DMS153 treated with DMSO at 0.1 percent for 48 hours (cell line): ENCODE measurements around the gene LTBP1.

Experiments
- DNase-seq: peaks from one replicate; lab custom pipeline; 2025; ENCODE audit not compliant: unreplicated experiment; lab: John Stamatoyannopoulos, UW

The LTBP1 gene

DNA sequence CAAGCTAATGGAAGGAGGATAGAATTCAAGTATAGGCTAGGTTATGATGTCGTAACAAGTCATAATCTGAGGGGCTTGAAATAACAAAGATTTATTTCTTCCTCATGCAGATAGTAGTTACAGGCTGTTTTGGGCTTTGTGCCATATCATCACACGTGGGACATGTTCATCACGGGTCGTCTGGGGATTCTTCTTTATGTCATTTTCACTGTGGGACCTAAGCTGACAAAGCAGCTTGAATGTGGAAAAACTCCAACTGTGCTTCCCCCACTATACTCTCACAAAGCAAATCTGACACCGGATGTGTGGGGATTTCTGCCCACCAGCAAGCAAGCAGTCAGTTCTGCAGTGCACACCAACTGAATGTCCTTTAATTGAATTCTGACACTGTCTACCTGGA, 124.8 kb downstream of the LTBP1 start:
- no peak for DNase-seq

DNA sequence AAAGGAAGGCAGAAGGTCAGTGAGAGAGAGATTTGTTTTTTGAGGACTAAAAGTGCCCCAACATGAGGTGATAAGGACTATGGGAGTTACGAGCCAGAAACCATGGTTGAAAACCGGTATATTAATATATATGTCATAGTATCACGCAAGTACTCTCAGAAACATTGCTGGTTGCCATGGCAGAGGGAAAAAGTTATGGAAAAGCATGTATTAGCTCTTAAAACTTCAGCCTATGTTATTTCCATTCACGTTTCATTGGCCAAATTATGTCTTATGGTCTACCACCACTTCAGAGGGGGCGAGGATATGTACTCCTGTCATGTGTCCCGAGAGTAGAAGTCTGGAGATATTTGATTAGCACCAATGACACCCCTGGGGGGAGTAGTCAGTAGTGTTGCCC, 125.9 kb downstream of the LTBP1 start:
- DNase-seq = no peak

DNA sequence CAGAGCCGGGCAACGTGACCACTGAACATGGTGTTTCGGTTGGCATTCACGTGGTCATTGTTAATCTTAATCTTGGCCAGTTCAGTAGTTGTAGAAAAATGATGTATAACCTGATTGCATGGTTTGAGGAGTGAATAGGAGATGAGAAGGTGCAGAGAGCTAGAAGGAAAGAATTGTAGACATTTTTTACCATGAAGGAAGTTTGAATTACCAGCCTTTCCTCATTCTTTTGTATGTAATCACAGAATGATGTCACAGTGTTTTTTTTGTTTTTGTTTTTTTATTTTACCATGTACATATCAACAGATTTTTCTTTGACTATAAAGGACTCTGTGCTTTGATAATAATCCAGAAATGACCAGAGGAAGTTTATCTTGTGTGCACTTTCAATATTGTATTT, 126.3 kb downstream of the LTBP1 start:
- no peak for DNase-seq

DNA sequence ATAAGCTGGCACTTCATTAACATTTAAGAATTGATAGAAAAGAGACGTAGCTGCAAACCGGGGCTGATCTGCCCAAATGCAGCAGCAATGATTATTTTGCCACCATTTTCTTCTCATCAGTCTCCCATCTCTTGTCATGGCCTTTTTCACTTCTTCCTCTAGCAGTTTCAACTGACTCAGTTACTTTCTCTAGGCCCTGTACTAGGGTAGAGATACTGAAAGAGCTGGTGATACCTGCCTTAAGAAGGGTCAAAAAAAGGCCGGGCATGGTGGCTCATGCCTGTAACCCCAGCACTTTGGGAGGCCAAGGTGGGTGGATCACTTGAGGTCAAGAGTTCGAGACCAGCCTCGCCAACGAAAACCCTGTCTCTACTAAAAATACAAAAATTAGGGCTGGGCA, 127.4 kb downstream of the LTBP1 start:
- DNase-seq = no peak

DNA sequence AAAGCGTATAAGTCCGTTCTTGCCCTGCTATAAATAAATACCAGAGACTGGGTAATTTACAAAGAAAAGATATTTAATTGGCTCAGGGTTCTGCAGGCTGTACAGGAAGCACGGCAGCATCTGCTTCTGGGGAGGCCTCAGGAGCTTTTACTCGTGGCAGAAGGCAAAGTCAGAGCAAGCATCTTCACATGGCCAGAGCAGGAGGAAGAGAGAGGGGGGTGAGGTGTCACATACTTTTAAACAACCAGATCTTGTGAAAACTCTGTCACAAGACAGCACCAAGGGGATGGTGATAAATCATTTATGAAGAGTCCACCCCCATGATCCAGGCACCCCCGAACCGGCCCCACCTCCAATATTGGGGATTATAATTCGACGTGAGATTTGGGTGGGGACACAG, 130.6 kb downstream of the LTBP1 start:
- DNase-seq = no peak

DNA sequence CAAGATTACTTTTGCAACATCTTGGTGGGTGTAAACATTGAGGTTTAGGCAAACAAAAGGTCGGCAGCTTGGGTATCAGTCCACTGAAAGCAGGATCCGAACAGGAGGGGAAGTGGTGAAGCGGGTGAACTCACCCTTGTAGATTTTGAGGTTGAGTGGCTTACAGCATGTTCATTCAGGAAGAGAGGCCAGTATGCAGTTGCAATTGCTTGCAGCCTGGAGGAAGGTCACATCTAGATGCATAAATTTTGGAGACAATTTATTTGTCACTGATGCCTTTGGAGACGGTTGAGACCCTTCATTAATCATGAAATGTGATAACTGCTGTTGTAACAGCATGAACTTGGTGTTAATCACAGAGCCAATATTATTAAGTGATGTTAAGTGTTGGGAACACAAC, 131.1 kb downstream of the LTBP1 start:
- DNase-seq = no peak

DNA sequence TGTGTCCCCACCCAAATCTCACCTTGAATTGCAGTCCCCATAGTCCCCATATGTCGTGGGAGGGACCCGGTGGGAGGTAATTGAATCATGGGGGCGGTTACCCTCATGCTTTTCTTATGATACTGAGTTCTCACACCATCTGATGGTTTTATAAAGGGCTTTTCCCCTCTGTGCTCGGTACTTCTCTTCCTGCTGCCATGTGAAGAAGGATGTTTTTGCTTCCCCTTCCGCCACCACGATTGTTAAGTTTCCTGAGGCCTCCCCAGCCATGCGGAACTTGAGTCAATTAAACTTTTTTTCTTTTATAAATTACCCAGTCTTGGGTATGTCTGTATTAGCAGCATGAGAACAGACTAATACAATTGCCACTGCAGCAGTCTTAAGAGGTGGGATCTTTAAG, 134.9 kb downstream of the LTBP1 start:
- DNase-seq = no peak

DNA sequence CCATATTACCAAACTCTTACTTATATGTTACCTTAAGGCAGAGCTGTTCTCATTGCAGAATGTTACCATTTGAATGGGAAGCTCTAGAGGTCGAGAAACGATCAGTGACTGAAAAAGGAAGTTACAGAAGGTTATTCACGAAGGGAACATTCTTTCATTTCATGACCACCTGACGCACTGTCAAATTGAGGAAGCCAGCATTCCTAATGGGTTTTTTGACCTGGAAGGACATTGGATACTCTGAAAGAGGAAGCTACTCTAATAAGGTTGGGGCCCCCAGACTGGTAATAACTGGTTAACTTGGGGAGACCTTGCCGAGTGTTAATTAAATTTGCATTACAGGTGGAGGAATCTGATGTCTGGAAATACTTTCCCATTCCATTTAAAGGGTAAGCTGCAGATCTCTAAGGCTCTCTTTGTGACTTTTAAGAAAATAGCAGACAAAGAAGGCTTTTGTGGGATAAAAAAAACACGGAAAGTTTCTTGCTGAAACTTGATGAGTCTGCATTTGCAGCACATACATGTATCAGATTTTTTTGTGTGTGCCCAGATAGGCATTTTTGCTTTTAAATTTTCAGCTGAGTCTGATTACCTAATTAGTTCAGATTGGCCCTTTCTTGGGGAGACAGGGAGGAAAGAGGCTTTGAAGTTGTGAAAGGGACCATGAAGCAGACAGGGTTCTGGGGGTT, 137.1 kb downstream of the LTBP1 start:
- no peak for DNase-seq

DNA sequence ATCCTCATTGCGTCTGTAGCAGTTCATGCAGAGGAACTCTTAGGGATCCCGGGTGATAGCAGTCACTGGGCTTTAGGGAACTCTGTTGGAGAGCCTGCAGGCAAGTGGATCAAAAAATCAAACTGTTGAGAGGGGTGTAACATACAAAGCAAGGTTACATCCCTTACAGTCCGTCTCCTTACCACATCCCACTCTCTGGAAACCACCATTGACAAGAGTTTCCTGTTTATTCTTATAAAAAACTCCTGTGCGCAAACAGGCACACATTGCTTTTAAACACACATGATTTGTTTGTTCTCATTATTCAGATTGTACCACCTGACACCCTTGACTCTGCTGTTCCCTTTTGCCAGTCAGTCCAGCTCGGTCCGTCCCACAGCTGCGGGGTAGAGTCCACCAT, 137.7 kb downstream of the LTBP1 start:
- DNase-seq = no peak

DNA sequence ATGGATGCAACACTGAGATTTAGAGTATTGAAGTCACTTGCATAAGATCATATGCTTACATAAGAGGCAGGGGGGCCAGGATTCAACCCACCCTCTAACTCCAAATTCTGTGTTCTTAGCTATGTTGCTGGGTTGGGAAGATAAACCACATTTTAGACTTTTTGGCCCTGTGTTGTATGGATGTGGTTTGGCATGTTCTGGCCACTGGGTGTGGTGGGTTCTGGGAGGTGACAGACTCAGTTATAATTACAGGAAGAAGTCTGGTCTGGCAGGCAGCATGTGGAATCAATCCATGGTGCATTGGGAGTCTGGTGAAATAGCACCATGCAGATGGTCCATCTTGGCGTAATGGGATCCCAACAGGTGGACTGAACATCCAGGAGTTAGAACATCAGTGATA, 138.9 kb downstream of the LTBP1 start:
- DNase-seq = no peak

DNA sequence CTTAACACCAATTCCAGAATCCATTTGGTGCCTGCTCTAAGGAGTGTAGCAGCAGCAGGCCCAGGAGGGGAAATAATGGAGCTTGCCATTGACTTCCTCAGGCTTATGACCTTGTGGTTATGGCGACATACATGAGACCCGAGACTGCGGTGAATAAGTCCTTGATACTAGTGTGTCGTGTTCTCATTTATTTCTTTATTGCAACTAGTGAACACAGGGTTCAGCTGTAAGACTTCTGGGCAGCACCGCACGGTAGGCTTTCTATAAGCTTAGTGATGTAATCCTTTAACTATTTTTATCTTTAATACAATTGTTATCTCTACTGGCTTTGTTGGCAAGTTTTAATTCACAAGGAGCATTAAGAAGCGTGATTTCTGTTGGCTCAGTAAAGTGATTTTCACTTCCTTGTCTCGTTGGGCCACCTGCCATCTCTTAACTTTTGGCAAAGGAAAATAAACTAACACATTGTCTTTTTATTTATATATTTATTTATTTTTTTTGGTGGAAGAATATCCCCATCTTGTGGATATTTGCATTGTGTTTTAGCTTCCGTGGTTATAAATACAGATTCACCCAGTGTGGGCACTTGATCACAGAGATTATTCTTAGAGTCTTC, 139.8 kb downstream of the LTBP1 start:
- no peak for DNase-seq

DNA sequence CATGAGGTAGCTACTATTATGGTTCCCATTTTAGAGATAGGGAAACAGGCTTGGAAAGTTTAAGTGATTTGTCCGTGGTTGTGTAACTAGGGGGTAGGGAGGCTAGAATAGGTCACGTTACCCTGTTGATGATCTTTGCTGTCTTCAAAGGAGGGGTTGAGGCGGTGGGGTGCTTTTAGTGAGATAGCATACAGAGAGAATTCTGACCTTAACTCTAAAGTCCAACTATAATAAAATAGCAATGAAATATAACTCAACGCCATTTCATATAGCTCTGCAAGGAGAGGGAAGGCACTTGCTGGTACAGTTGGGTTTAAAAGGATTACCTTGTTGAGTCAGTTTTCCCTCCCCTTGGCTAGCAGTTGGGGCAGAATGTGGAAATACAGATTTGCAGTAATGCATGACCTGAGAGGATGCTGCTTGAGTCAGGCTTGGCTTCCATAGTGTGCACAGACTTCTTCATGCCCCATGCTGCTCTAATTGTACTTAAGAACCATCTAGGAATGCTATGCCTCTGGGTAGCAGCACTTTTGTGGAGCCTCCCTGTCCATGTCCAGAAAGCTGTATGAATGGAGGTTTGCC, 143.9 kb downstream of the LTBP1 start:
- no peak for DNase-seq

DNA sequence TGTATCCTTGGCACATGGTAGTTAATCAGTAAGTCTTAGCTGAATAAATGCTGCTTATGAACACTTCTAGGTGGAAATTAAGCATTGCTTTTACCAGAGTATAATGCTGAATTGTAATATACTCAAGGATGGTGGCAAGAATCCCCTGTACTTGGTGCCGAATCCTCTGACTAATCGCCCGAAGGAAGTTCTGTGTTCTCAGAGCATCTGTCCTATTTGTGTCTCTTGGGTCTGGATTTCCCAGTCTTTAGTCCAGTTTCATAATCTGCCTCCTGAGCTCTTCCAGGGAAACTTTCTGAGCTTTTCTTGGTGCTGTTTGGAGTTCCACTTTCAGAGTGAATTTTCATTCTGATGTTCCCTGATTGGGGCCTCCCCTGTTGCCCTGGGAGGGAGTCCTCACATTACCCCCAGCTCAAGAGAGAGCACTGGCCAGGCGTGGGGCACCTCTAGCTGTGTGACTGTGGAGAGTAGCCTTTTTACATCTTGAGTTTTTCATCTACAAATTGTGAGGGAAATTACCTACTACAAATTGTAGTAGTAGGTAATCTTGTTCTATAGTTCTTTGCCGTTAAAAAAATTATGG, 144.9 kb downstream of the LTBP1 start:
- no peak for DNase-seq

DNA sequence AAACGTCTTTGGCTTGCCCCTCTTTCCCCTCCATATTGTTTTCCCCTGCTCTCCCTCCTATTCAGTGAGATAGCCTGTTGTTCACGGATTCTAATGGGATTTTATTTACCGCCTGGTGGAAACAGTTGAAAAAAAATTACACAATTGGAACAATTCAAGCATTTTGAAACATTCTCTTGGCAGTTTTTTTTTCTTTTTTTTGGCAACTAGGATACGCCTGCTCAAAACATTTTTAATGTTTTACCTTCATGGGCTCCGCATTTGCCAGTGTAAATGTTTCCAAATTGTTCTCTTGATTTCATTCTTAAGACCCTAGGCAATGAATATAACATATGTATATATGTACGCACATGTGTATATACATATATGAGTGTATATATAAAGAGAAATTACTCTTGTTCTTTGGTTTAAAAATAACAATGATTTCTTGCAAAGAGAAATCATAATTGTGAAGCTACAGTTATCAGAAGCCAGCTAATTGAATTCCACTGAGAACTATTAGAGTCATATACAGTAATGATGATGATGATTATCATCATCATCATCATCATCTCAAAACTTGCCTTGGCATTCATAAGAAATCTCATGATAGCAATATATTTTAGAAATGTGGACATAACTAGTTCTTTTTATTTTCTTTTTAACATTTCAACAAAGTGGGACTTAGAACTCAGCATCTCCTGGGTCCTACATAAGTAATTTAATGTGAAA, 146.7 kb downstream of the LTBP1 start:
- DNase-seq = no peak

DNA sequence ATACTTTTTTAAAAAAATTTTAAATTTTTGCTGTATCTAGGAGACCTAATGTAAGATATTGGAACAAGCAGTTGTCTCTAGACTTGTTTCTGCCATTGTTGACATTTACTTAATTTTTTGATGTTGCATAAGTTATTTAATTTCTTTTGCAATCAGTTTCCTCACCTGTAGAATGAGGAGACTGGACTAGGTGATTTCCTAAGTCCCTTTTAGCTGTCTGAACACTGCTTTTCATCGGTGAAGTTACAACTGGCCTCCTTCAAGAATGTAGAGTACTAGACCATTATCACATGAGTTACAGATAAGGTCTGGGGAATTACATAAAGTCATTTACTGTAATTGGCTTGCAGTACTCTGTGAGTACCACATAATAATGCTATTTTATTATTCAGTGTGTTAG, 147.6 kb downstream of the LTBP1 start:
- DNase-seq = no peak

DNA sequence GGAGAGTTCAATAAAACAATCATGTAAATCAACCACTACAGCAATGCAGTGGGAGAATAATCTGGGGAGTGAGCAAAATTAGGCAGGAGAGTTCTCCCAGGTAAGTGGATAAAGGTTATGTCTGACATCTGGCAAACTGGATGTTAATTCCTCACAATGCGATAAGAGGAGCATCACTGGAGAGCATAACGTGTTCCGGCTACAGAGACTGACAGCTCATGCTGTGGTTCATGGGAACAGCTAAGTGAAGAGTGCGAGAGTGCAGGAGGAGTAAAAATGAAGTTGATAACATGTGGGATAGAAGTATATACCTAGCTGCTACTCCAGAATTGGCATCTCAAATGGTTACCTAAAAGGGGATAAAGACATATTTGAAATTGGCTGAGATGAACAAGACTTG, 153.2 kb downstream of the LTBP1 start:
- no peak for DNase-seq

DNA sequence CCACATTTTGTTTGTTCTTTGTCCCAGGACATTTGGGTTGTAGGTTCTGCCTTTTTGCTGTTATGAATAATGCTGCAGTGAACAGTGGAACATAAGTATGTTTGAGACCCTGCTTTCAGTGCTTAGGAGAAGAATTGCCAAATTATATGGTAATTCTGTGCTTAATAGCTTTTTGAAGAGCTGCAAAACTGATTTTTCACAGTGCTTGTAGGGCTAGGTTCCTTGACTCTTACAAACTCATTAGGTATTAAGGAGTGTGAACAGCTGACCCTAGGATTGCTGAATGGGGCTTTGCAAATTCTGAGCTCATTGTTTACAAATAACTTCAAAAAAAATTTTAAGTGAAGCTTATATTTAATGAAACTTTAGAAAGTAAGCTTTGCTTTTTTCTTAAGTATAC, 154.2 kb downstream of the LTBP1 start:
- no peak for DNase-seq

DNA sequence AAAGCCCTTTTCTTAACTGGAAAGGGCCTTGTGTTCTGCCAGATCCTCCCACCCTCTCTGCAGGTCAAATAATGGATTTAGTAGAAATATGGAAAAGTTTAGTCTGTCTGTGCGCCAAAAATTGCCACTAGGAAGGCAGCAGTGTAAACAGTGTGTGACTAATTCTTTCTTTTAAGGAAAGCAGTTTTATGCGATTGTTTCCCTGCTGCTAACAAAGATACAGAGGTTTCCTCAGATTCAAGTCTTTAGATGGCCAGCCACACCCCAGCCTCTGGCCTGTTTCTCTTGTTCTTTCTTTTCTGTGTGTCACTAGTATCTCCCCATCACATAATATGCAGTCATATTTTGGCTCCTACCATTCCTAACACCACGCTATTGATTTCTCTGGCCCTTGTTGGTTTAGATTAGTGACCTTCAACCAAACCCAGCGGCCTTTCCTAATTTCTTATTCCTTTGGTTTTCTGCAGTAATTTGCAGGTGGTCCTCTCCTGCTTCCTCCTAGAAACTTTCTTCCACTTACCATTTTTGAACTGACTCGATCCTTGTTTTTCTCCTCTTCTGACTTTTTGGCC, 157.4 kb downstream of the LTBP1 start:
- no peak for DNase-seq

DNA sequence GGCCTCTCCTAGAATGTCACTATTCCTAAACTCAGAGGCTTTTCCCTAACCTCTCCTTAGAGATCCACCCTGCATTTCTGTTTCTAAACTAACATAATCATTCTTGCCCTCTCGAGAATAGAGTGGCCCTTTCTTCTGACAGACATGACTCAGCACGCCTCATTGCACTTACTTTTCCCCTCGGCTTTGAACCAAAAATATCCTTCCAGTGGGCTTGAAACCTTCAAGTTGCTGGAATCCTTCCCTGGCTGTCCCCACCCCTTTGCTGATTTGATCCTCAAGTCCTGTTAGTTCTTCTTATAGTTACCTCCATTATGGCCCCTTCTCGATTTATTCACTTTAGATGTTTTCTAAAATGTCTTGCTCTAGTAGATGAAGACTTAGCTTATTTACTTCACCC, 158.0 kb downstream of the LTBP1 start:
- no peak for DNase-seq

DNA sequence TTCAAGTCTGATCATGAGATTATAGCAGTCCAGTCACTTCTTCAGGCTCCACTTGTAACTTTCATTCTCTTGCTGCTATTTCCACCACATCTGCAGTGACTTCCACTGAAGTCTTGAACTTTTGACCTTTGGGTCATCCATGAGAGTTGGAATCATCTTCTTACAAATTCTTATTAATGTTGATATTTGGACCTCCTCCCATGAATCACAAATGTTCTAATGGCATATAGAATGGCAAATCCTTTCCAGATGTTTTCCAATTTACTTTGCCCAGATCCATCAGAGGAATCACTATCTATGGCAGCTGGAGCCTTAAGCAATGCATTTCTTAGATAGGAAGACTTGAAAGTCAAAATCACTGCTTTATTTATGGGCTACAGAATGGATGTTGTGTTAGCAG, 159.4 kb downstream of the LTBP1 start:
- no peak for DNase-seq

DNA sequence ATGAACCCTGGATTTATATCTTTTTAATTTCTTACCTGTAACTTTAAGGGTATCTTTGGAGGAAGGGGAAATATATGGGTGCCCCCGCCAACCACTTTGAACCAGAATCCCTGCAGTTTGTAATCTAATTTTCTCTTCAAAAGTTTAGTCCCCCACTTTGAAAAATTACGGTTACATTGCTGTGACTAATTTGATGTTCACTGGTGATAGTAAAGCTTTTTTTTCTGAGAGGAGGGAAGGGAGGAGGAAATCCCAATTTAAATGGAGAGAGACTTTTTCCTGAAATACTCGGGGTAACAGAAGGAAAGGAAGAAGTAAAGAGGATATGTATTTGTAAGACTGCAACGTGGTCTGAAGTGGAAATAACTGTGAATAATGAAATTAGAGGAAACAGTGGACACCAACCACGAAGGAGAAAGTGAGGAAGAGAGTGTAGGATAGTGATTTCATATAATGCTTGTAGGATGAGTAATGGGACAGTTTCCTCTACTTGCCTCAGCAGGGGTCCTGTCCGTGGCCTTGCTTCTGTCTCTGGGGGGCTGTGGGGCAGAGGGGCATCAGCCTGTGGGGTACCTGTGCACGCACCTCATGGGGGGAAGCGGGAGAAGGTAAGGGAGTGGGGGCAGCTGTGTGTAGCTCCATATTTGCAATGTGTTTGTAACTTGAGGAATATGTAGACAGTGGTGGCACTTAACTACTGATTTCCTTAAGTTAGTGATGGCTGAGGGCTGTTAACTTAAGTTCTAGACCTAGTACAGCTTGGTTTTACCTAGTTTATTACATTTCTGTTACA, 161.1 kb downstream of the LTBP1 start:
- no peak for DNase-seq
